Measurements from ENCODE around the gene CBLB.
"Not testable (repeated sequence)": the region's sequence is repeated elsewhere in the genome, so short reads cannot be mapped to it uniquely, and the experiment has no call there.

Gene CBLB

GRCh38 chr3:105746231-105746996 is 122.4 kb downstream of the CBLB start:
- DNase-seq = no peak

GRCh38 chr3:105745046-105745445 is 123.8 kb downstream of the CBLB start:
- DNase-seq = no peak

GRCh38 chr3:105744202-105744601 is 124.6 kb downstream of the CBLB start:
- DNase-seq = no peak

- DNase-seq = no peak
Measured at GRCh38 chr3:105733356-105733755, 135.5 kb downstream of the CBLB start.

- DNase-seq = no peak
Measured at GRCh38 chr3:105731686-105732085, 137.1 kb downstream of the CBLB start.

- no peak for DNase-seq
Measured at GRCh38 chr3:105730801-105731354, 137.9 kb downstream of the CBLB start.

- DNase-seq = no peak
Measured at GRCh38 chr3:105729667-105730066, 139.1 kb downstream of the CBLB start.

- DNase-seq = no peak
Measured at GRCh38 chr3:105728771-105729312, 140.0 kb downstream of the CBLB start.

- not testable (repeated sequence) for DNase-seq
Measured at GRCh38 chr3:105727036-105727435, 141.8 kb downstream of the CBLB start.

GRCh38 chr3:105722943-105723556 is 145.8 kb downstream of the CBLB start:
- no peak for DNase-seq

GRCh38 chr3:105719791-105720190 is 149.0 kb downstream of the CBLB start:
- no peak for DNase-seq

- no peak for DNase-seq
Measured at GRCh38 chr3:105715372-105715771, 153.4 kb downstream of the CBLB start.

- no peak for DNase-seq
Measured at GRCh38 chr3:105714453-105714852, 154.4 kb downstream of the CBLB start.

GRCh38 chr3:105708980-105709379 is 159.8 kb downstream of the CBLB start:
- no peak for DNase-seq

GRCh38 chr3:105707009-105707408 is 161.8 kb downstream of the CBLB start:
- DNase-seq = no peak

- DNase-seq = no peak
Measured at GRCh38 chr3:105704726-105705410, 163.9 kb downstream of the CBLB start.

GRCh38 chr3:105700575-105700974 is 168.2 kb downstream of the CBLB start:
- DNase-seq = no peak

- no peak for DNase-seq
Measured at GRCh38 chr3:105691633-105692032, 177.2 kb downstream of the CBLB start.

GRCh38 chr3:105691053-105691452 is 177.8 kb downstream of the CBLB start:
- no peak for DNase-seq

GRCh38 chr3:105688821-105689220 is 180.0 kb downstream of the CBLB start:
- no peak for DNase-seq

- DNase-seq = no peak
Measured at GRCh38 chr3:105686278-105686897, 182.4 kb downstream of the CBLB start.

GRCh38 chr3:105679951-105680350 is 188.9 kb downstream of the CBLB start:
- no peak for DNase-seq

GRCh38 chr3:105678017-105678416 is 190.8 kb downstream of the CBLB start:
- no peak for DNase-seq

All from COR-L47 (cell line).